ENCODE data around the gene NACAD. TPM values are rescaled to one million over a fixed set of nuclear protein-coding genes. Genes with fewer than 3 reads are reported as not detected.
A peak's percentile ranks its signal among the peaks of the same experiment; 100 is the strongest.

Gene NACAD
- total RNA-seq, 2 experiments from 2014 or later: not detected

- Mint-ChIP-seq H3K36me3 (ENCODE audit: low read depth) (peaks cover under 1% of the 10 kb centered on the region), H3K4me1 (peaks cover under 1% of the 10 kb centered on the region), H3K9me3 (no peaks in the 10 kb centered on the region), H3K4me3 (no peak overlapping the region), H3K27me3 (peaks cover 4% of the 10 kb centered on the region), H3K27ac (no peak overlapping the region)
- POLR2A ChIA-PET: no interaction called here
- no peak for DNase-seq
- CTCF ChIA-PET: no interaction called here
These were observed 5.9 kb downstream of the NACAD start for GRCh38 chr7:45082831-45083331.

DNA sequence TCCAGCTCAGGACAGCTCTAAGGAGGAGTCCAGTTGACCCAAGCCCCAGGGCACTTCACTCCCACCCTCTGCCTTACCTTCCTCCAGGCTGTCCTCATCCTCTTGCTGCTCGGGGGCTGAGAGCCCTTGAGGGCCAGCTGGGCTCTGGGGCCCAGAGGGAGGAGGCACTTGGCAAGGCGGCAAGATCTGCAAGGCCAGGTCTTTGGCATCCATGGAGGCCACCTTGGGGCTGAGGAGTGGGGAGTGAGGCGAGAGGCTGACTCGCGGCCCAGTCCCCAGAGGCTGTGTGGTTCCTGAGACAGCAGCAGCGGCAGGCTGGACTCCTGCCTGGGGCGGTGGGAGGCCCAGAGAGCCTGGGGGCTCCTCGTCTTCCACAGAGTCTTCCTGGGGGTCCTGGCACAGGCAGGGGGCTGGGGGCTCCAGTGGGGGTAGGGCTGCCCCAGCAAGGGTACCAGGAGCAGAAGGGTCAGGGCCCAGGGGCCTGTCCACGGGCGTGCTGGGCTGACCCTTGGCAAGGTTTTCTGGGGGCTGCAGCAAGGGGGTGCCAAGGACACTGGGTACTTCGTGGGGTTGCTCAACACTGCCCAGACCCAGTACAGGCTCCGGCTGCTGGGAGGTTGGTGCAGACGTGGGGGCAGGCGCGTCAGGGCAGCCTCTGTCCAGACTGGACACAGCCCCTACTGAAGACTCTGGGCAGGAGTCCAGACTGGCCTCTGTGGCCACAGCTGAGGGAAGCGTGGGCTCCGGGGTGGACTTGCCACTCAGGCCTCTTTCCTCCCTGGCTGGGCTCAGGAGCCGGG lies 6.5 kb downstream of the NACAD start:
- ChIA-PET CTCF (no interaction called here), POLR2A (no interaction called here)
- DNase-seq: no peak
- Mint-ChIP-seq H3K9me3 (no peaks in the 10 kb centered on the region), H3K4me1 (no peaks in the 10 kb centered on the region), H3K4me3 (no peak overlapping the region), H3K27ac (no peak overlapping the region), H3K27me3 (peaks cover 2% of the 10 kb centered on the region), H3K36me3 (ENCODE audit: low read depth) (peaks cover 3% of the 10 kb centered on the region)

- H3K27me3 Mint-ChIP-seq: no peaks in the 10 kb centered on the region
- H3K4me3 Mint-ChIP-seq: no peak overlapping the region
- H3K27ac Mint-ChIP-seq: no peak overlapping the region
- peaks cover 3% of the 10 kb centered on the region for H3K36me3 Mint-ChIP-seq (ENCODE audit: low read depth)
- H3K4me1 Mint-ChIP-seq: no peaks in the 10 kb centered on the region
- no peaks in the 10 kb centered on the region for H3K9me3 Mint-ChIP-seq
- POLR2A ChIA-PET: no interaction called here
- CTCF ChIA-PET: no interaction called here
- no peak for DNase-seq
These were observed 7.1 kb downstream of the NACAD start for GRCh38 chr7:45081670-45081974.

DNA sequence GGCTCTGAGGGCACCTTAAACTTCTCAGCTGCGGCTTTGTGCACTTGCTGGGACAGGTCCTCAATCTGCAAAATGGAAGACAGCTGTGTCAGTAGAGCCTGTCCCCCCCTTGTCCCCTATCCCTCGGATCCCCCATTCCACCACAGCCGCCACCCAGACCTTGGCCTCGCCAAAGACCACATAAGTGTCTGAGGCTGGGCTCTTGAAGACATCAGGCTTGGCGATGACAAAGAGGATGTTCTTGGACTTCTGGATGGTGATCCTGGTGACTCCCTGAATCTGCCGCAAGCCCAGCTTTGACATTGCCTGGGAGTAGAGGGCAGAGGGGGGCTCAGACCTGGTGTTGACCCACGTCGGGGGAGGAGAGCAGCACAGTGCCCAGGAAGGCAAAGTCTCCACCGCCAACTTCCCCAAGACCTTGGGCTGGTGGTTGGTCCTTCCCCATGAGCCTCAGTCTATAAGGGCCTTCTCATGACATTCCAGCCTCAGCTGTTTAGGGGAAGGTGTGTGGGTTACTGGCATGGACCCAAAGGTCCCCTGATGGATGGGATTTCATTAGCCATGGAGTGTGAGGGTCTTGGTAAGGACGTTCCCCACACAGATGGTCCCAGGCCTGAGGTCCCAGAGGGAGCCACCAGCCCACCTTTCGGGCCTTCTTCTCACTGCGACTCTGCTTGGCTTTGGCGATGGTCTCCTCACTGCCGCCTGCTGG lies 7.7 kb downstream of the NACAD start:
- Mint-ChIP-seq H3K4me1 (no peaks in the 10 kb centered on the region), H3K9me3 (no peaks in the 10 kb centered on the region), H3K27ac (peak overlapping the region; percentile 64), H3K4me3 (no peak overlapping the region), H3K27me3 (no peaks in the 10 kb centered on the region), H3K36me3 (ENCODE audit: low read depth) (peaks cover 7% of the 10 kb centered on the region)
- DNase-seq: no peak
- ChIA-PET POLR2A (no interaction called here), CTCF (interaction anchor here (1.3 kb wide), 2 partner anchors 10 to 11 kb away, joined by 3 read pairs; no protein-coding TSS in a partner anchor)

- Mint-ChIP-seq H3K27ac (peak overlapping the region; percentile 67), H3K27me3 (no peaks in the 10 kb centered on the region), H3K4me3 (no peak overlapping the region), H3K9me3 (no peaks in the 10 kb centered on the region), H3K36me3 (ENCODE audit: low read depth) (peaks cover 7% of the 10 kb centered on the region), H3K4me1 (peaks cover 3% of the 10 kb centered on the region)
- ChIA-PET POLR2A (no interaction called here), CTCF (interaction anchor here (1.3 kb wide), 2 partner anchors 9 to 11 kb away, joined by 3 read pairs; no protein-coding TSS in a partner anchor)
- DNase-seq: peak; percentile 24
These were observed 8.4 kb downstream of the NACAD start for GRCh38 chr7:45080265-45080957.

GRCh38 chr7:45078125-45078681 lies 10.6 kb downstream of the NACAD start:
- H3K27me3 Mint-ChIP-seq: no peaks in the 10 kb centered on the region
- peak overlapping the region; percentile 60 for H3K27ac Mint-ChIP-seq
- CTCF ChIA-PET: no interaction called here
- POLR2A ChIA-PET: no interaction called here
- no peak overlapping the region for H3K4me3 Mint-ChIP-seq
- H3K9me3 Mint-ChIP-seq: no peaks in the 10 kb centered on the region
- peaks cover 3% of the 10 kb centered on the region for H3K4me1 Mint-ChIP-seq
- H3K36me3 Mint-ChIP-seq (ENCODE audit: low read depth): peaks cover 22% of the 10 kb centered on the region
- DNase-seq: no peak

- Mint-ChIP-seq H3K27me3 (no peaks in the 10 kb centered on the region), H3K36me3 (ENCODE audit: low read depth) (peaks cover 28% of the 10 kb centered on the region), H3K4me1 (peaks cover 4% of the 10 kb centered on the region), H3K27ac (no peak overlapping the region), H3K4me3 (no peak overlapping the region), H3K9me3 (no peaks in the 10 kb centered on the region)
- POLR2A ChIA-PET: no interaction called here
- DNase-seq: no peak
- CTCF ChIA-PET: interaction anchor here (1.0 to 1.3 kb wide), 2 partner anchors 10 to 23 kb away, joined by 3 to 4 read pairs; no protein-coding TSS in a partner anchor
These were observed 11.2 kb downstream of the NACAD start for GRCh38 chr7:45077579-45077978.

- Mint-ChIP-seq H3K4me1 (peaks cover 4% of the 10 kb centered on the region), H3K4me3 (no peak overlapping the region), H3K9me3 (no peaks in the 10 kb centered on the region), H3K27me3 (no peaks in the 10 kb centered on the region), H3K36me3 (ENCODE audit: low read depth) (peaks cover 34% of the 10 kb centered on the region), H3K27ac (no peak overlapping the region)
- no peak for DNase-seq
- ChIA-PET CTCF (interaction anchor here (0.7 to 1.3 kb wide), 3 partner anchors 10 to 103 kb away, joined by 3 to 4 read pairs (median 3); no protein-coding TSS in a partner anchor), POLR2A (no interaction called here)
These were observed 11.8 kb downstream of the NACAD start for GRCh38 chr7:45076946-45077345.

GRCh38 chr7:45075871-45076796 lies 12.6 kb downstream of the NACAD start:
- H3K27ac Mint-ChIP-seq: no peak overlapping the region
- POLR2A ChIA-PET: no interaction called here

GRCh38 chr7:45075355-45075644 lies 13.5 kb downstream of the NACAD start:
- no peak for DNase-seq
- Mint-ChIP-seq H3K36me3 (ENCODE audit: low read depth) (peaks cover 45% of the 10 kb centered on the region), H3K4me3 (no peak overlapping the region), H3K9me3 (no peaks in the 10 kb centered on the region), H3K27me3 (no peaks in the 10 kb centered on the region), H3K27ac (peak overlapping the region; percentile 25), H3K4me1 (peaks cover 4% of the 10 kb centered on the region)
- ChIA-PET CTCF (interaction anchor here (1.2 kb wide), 1 partner anchor 28 kb away, joined by 3 read pairs; no protein-coding TSS in a partner anchor), POLR2A (no interaction called here)

More at GRCh38 chr7:45075871-45076796, 12.6 kb downstream of the NACAD start:
- no peak for DNase-seq
- no peak overlapping the region for H3K4me3 Mint-ChIP-seq
- no peaks in the 10 kb centered on the region for H3K27me3 Mint-ChIP-seq
- H3K36me3 Mint-ChIP-seq (ENCODE audit: low read depth): peaks cover 40% of the 10 kb centered on the region
- CTCF ChIA-PET: interaction anchor here (0.7 to 1.3 kb wide), 3 partner anchors 21 to 103 kb away, joined by 3 to 4 read pairs (median 3); no protein-coding TSS in a partner anchor
- no peaks in the 10 kb centered on the region for H3K9me3 Mint-ChIP-seq
- peaks cover 4% of the 10 kb centered on the region for H3K4me1 Mint-ChIP-seq

DNA sequence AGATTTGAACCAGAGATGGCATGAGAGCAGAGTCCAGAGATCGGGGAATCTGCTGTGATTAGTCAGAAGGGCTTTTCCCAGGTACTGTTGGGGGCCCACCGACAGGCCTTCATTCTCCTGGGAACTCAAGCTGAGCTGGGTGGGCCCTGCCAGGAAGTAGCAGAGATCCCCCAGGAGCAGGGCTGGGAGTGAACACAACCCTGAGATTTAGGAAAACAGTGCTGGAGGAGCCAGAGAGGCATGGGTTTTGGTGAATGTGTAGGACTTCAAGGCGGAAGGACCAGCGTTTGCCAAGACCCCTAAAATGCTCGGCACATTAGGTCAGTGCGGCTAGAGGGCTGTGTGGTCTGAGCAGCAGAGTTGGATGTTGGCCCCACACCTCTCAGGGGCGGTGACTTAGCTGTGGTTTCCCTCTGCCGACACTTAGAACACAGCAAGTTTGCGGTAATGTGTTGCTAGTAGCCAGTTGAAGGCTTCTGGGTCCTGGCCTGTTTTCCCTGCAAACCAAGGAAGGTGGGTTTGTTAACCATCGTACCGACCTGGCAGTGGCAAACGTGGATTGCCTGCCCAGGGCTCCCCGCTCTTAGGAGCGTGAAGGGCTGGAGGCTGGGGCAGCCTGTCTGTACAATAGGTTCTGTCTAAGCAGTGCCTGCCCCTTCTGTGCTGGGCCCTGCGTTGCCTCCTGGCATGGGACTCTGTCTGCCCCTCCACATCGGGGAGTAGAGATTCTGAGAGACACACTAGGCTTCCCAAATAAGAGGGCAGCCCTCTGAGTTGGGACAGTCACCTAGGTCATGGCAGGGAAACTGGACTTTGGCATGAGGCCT lies 14.0 kb downstream of the NACAD start:
- H3K4me3 Mint-ChIP-seq: no peak overlapping the region
- DNase-seq: no peak
- H3K27ac Mint-ChIP-seq: peak overlapping the region; percentile 25
- POLR2A ChIA-PET: no interaction called here
- H3K4me1 Mint-ChIP-seq: peaks cover 4% of the 10 kb centered on the region
- H3K27me3 Mint-ChIP-seq: no peaks in the 10 kb centered on the region
- peaks cover 51% of the 10 kb centered on the region for H3K36me3 Mint-ChIP-seq (ENCODE audit: low read depth)
- no peaks in the 10 kb centered on the region for H3K9me3 Mint-ChIP-seq
- CTCF ChIA-PET: interaction anchor here (1.2 kb wide), 1 partner anchor 29 kb away, joined by 3 read pairs; no protein-coding TSS in a partner anchor
